ENCODE measurements around the gene TRAPPC5.
"Not testable (repeated sequence)": the region's sequence is repeated elsewhere in the genome, so short reads cannot be mapped to it uniquely, and the experiment has no call there.

Gene TRAPPC5

GRCh38 chr19:7680606-7681339 is at the start of gene TRAPPC5:
Gene TRAPPC5, plus strand, starts transcription at chr19:7680833. Its CDS starts 1,421 bp downstream, at chr19:7682254.
- peak; percentile 98 for DNase-seq (ENCODE audit: low spot score)

- no peak for DNase-seq (ENCODE audit: low spot score)
Observed at GRCh38 chr19:7631577-7631976, 49.1 kb upstream of the TRAPPC5 start.

- no peak for DNase-seq (ENCODE audit: low spot score)
Observed at GRCh38 chr19:7632340-7633203, 48.1 kb upstream of the TRAPPC5 start.

- DNase-seq (ENCODE audit: low spot score), result no peak
Observed at GRCh38 chr19:7633698-7634097, 46.9 kb upstream of the TRAPPC5 start, which contains the start of gene PCP2. Gene PCP2, minus strand, starts transcription at chr19:7633719. Its CDS starts 262 bp downstream, at chr19:7633457.

- DNase-seq (ENCODE audit: low spot score), result no peak
Observed at GRCh38 chr19:7635670-7636069, 45.0 kb upstream of the TRAPPC5 start.

- DNase-seq (ENCODE audit: low spot score), result no peak
Observed at GRCh38 chr19:7636317-7636690, 44.3 kb upstream of the TRAPPC5 start.

GRCh38 chr19:7636691-7637373 is 43.8 kb upstream of the TRAPPC5 start, which contains the start of gene STXBP2:
Gene STXBP2, plus strand, starts transcription at chr19:7637110. Its CDS starts 40 bp downstream, at chr19:7637150.
- DNase-seq (ENCODE audit: low spot score), result peak; percentile 81

- no peak for DNase-seq (ENCODE audit: low spot score)
Observed at GRCh38 chr19:7637374-7638256, 43.0 kb upstream of the TRAPPC5 start.

- peak; percentile 68 for DNase-seq (ENCODE audit: low spot score)
Observed at GRCh38 chr19:7638802-7639465, 41.7 kb upstream of the TRAPPC5 start.

- DNase-seq (ENCODE audit: low spot score), result no peak
Observed at GRCh38 chr19:7639863-7640348, 40.7 kb upstream of the TRAPPC5 start.

GRCh38 chr19:7640803-7641202 is 39.8 kb upstream of the TRAPPC5 start:
- no peak for DNase-seq (ENCODE audit: low spot score)

GRCh38 chr19:7641290-7642276 is 39.0 kb upstream of the TRAPPC5 start:
- DNase-seq (ENCODE audit: low spot score), result no peak

- DNase-seq (ENCODE audit: low spot score), result no peak
Observed at GRCh38 chr19:7642295-7643030, 38.2 kb upstream of the TRAPPC5 start.

GRCh38 chr19:7643031-7643415 is 37.6 kb upstream of the TRAPPC5 start:
- no peak for DNase-seq (ENCODE audit: low spot score)

- not testable (repeated sequence) for DNase-seq (ENCODE audit: low spot score)
Observed at GRCh38 chr19:7643629-7644549, 36.7 kb upstream of the TRAPPC5 start.

GRCh38 chr19:7644550-7644877 is 36.1 kb upstream of the TRAPPC5 start:
- DNase-seq (ENCODE audit: low spot score), result no peak

GRCh38 chr19:7645163-7645562 is 35.5 kb upstream of the TRAPPC5 start:
- no peak for DNase-seq (ENCODE audit: low spot score)
